GM18505 (cell line): ENCODE measurements around the gene TIMP2.
"Not testable (repeated sequence)": the region's sequence is repeated elsewhere in the genome, so short reads cannot be mapped to it uniquely, and the experiment has no call there.

Experiments used
- ATAC-seq: cut with Tn5 transposase; IDR thresholded peaks from one replicate; pipeline ENCODE4 v1.9.1; 2021; ENCODE audit not compliant: unreplicated experiment
- POLR2A ChIP-seq: IDR thresholded peaks from 4 replicates; pipeline ENCODE4 v1.6.1; 2011; ENCODE audit warnings: borderline replicate concordance; ENCODE audit not compliant: insufficient read depth, insufficient read length; ENCODE audit errors: extremely low read depth

TIMP2 gene

DNA sequence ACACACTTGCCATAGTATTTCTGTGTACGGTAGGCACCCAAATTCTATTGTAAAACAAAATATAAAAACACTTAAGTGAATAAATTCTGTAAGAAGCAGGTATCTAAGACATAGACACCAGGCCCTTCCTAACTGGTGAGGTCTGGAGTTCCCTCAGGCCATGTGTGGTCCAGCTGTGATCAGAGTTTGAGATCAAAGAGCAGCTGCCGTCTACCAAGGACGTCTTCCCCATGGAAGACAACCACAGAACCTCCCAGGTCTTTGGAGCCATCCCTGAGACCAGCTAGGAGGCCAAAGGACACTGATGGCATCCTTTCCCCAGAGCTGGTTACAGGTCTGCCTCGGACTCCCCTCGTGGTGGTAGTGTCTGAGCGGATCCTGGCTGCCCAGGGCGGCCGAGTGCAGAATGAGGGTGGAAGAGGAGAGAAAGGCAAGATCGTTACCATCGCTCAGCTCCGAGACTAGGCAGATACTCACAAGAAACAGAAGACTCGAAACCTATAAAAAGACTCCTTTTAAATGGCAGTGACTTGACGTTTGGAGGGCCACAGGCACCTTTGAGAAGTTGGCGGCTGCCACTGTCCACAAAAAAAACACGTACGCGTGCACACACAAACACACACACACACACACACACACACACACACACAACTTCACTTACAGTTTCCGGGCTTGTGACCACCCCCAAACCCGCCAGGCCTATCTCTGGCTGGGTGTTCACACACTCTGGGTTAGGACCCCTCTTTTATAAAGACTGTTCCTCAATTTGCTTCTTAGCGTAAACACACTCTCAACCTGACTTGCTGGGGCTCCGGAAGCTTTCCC lies 7.5 kb downstream of the TIMP2 start:
- TF ChIP-seq POLR2A = no peak
- ATAC-seq = no peak

- TF ChIP-seq POLR2A = no peak
- no peak for ATAC-seq
Measured at GRCh38 chr17:78915872-78916632, 9.1 kb downstream of the TIMP2 start.

DNA sequence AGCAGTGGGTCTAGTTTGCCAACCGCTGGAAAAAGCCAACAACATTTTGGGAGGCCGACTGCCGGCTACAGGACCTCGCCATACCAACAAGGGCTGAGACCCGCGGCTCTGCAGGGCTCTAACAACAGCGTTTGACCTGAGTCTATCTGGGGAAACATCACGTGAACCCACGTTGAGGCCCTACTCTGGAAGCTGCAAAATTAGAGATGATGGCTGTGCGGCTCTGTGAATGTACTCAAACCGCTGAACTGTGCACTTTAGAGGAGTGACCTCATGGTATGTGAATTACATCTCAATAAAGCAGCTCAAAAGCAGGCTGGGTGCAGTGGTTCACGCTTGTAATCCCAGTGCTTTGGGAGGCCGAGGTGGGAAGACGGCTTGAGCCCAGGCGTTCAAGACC lies 12.1 kb downstream of the TIMP2 start:
- no peak for TF ChIP-seq POLR2A
- ATAC-seq = no peak

DNA sequence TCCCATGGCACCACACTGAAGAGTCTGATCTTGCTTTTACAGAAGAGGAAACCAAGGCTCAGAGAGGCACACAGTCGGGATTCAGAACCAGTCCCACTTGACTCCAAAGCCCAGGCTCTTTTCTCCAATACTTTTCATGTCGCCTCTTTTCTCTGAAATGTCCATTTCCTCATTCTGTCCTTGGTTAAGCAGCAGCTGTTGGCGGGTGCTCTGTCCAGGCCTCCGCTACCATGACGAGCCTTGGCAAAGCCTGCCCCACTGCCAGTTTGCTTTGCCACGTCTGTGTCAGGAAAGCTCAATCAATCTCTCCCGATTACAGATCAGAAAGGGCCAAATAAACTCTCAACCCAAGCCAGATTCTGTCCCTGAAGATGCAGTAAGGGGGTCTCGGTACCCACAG lies 13.1 kb downstream of the TIMP2 start:
- ATAC-seq = no peak

DNA sequence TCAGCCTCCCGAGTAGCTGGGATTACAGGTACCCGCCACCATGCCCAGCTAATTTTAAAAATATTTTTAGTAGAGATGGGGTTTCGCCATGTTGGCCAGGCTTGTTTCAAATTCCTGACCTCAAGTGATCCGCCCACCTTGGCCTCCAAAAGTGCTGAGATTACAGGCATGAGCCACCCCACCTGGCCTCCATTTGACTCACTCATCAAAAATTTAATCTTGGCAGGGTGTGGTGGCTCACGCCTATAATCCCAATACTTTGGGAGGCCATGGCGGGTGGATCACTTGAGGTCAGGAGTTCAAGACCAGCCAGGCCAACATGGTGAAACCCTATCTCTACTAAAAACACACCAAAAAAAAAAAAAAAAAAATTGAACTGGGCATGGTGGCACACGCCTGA lies 13.6 kb downstream of the TIMP2 start:
- ATAC-seq = not testable (repeated sequence)

More for the DNA sequence above, 13.1 kb downstream of the TIMP2 start:
- no peak for TF ChIP-seq POLR2A

DNA sequence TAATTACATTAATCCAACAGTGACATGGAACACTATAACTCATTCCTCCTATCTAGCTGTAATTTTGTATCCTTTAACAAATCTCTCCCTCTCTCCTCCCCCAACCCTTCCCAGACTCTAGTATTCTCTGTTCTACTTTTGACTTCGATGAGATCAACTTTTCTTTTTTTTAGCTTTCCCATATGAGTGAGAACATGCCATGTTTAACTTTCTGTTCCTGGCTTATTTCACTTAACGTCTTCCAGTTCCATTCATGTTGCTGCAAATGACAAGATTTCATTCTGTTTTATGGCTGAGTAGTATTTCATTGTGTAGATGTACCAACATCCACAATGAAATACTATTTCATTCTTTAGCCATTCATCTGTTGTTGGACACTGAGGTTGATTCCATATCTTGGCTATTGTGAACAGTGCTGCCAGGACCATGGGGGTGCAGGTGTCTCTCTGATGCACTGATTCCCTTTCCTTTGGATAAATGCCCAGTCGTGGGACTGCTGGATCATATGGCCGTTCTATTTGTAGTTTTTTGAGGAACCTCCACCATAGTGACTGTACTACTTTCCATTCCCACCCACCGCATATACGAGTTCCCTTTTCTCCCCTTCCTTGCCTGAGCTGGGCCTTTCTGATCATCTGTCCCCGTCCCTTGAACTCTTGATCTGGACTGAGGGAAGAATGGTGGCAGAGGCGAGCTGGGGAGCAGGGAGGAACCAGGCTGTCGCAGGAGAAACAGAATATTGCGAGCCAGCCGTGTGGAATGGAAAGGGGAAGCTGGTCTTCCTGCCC lies 14.5 kb downstream of the TIMP2 start:
- ATAC-seq = no peak
- no peak for TF ChIP-seq POLR2A

GRCh38 chr17:78908426-78908825 lies 16.8 kb downstream of the TIMP2 start:
- no peak for ATAC-seq
- no peak for TF ChIP-seq POLR2A

DNA sequence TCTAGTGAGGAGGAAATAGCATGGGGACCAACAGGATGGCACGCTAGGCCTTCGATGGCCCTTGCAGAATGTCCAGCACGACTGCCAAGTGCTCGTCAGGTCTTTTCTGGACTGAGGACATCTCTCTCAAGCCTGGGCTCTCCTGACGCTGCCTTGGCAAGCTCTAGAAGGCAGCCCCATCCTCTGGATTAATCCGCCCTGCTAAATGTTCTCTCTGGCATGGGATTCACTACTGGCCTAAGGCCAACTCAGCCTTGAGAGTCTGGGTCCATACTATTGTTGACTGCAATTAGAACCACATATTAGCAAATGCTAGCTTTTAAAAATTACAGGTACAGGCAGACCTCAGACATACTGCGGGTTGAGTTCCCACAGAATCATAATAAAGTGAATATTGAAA lies 19.6 kb downstream of the TIMP2 start:
- ATAC-seq = no peak
- no peak for TF ChIP-seq POLR2A

GRCh38 chr17:78905116-78905515 lies 20.1 kb downstream of the TIMP2 start:
- no peak for TF ChIP-seq POLR2A
- no peak for ATAC-seq

DNA sequence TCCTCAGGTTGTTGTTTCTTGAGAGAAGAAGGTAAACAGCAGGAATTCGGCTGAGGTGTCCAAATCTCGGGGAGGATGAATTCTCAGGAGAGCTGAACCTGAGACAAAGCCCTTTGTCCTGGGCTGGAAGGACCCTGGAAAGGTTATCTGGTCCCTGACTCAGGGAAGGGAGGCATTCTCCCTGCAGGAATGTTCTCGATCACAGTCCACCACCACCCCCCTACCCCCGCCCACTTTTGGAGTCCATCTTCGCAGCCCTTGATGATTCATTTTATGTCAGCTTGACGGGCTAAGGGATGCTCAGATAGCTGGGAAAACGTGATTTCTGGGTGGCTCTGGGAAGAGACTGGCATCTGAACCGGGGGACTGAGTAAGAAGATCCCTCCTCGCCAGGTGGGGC lies 20.8 kb downstream of the TIMP2 start:
- no peak for ATAC-seq
- TF ChIP-seq POLR2A = no peak

DNA sequence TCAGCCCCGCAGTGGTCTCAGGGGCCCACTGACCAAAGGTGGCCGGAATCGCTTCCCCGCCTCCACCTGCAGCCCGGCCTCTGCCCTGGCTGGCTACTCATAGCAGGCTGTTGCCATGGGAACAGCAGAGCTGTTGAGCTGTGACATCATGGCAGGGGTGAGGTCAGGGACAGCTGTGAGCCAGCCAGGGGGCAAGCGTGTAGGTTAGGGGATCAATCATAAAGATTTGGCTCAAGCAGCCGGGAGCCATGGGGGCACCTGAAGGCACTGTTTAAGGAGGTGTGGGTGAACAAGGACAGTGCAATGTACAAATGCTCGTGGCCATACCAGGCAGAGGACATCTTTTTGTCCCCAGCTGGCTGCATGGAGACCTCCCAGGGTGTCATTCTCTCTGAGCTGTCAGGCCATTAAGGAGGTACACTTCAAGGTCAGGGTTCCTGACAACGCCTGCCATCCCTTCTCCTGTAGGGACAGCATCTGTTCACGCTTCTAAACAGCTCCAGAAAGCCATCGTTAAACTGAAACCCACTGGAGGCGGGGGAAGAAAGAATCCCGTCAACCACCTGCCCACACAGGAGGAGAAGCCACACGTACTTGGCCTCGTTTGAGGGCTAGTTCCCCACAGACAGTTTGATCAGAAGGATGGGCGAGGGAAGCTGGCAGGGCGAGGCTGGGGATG lies 21.9 kb downstream of the TIMP2 start, which contains the start of gene CEP295NL:
CEP295NL (minus strand) TSS at position 101 of the 679 bp plus-strand sequence. CDS start 1,373 bp downstream, outside the sequence.
- TF ChIP-seq POLR2A = no peak
- ATAC-seq = no peak

GRCh38 chr17:78902231-78902630 lies 23.0 kb downstream of the TIMP2 start:
- ATAC-seq = not testable (repeated sequence)

DNA sequence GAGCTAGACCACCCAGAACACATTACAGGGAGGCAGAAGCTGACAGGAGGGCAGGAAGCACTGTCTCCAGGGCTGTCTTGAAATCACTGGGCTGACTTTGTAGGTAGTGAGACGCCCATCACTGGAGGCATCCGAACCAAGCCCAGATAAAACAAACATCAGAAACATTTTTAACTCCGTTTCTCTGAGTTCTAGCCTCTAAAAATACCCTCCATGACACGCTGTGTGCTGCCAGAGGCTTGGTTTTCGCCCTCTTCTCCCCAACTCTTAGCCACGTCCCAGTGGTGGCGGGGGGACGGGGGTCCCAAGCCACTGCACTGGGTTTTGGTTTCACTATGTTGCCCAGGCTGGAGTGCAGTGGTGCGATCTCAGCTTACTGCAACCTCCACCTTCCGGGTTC lies 23.4 kb downstream of the TIMP2 start:
- TF ChIP-seq POLR2A = no peak

More for the DNA sequence above, 23.4 kb downstream of the TIMP2 start:
- ATAC-seq = no peak
